NB4 (cell line): Measurements from ENCODE around the gene KRT36.
A peak's percentile ranks its signal among the peaks of the same experiment; 100 is the strongest.

Experiments
- DNase-seq: peaks from one replicate; pipeline ENCODE4 v3.0.0; 2010; ENCODE audit warnings: low read depth
- H3K4me3 ChIP-seq: one replicate; pipeline ENCODE4 v1.5.1; 2011; ENCODE audit warnings: mild to moderate bottlenecking, low read depth, low read length, moderate library complexity
- MYC ChIP-seq: IDR thresholded peaks from 2 replicates; pipeline ENCODE4 v1.6.1; 2011; ENCODE audit warnings: low read depth, low read length
- POLR2A ChIP-seq: IDR thresholded peaks from 2 replicates; pipeline ENCODE4 v1.6.1; 2011; ENCODE audit warnings: mild to moderate bottlenecking; ENCODE audit not compliant: insufficient read length; ENCODE audit errors: extremely low read depth
- TF ChIP-seq, protein P1 (sequence below): IDR thresholded peaks from 2 replicates; pipeline ENCODE4 v1.6.1; 2011; ENCODE audit warnings: low read depth, low read length
- TF ChIP-seq, protein P2 (sequence below): IDR thresholded peaks from one replicate; pipeline ENCODE4 v1.5.1; 2012; ENCODE audit warnings: low read depth, low read length

Gene KRT36

DNA sequence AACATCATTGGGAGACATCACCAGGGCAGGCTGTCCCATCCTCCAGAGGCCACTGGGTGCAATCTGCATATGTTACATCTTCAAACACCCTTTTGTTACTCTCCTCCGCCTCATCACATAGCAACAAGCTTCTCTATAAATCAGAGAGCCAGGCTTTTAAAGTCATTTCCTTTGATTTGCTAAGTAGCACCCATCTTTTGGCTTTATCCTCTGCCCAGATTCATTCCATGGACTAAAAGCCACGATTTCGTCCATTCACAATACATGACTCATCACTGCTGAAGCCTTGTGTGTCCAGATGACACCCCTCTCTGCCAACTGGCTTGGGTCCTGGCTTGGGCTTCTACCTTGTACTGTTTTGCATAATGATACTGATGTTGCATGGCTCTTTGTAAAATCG lies 47.0 kb downstream of the KRT36 start:
- TF ChIP-seq, protein P1, sequence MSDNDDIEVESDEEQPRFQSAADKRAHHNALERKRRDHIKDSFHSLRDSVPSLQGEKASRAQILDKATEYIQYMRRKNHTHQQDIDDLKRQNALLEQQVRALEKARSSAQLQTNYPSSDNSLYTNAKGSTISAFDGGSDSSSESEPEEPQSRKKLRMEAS = no peak
- TF ChIP-seq MYC (no peak), POLR2A (no peak)
- TF ChIP-seq, protein P2, sequence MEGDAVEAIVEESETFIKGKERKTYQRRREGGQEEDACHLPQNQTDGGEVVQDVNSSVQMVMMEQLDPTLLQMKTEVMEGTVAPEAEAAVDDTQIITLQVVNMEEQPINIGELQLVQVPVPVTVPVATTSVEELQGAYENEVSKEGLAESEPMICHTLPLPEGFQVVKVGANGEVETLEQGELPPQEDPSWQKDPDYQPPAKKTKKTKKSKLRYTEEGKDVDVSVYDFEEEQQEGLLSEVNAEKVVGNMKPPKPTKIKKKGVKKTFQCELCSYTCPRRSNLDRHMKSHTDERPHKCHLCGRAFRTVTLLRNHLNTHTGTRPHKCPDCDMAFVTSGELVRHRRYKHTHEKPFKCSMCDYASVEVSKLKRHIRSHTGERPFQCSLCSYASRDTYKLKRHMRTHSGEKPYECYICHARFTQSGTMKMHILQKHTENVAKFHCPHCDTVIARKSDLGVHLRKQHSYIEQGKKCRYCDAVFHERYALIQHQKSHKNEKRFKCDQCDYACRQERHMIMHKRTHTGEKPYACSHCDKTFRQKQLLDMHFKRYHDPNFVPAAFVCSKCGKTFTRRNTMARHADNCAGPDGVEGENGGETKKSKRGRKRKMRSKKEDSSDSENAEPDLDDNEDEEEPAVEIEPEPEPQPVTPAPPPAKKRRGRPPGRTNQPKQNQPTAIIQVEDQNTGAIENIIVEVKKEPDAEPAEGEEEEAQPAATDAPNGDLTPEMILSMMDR = no peak
- no peak overlapping the region for H3K4me3 ChIP-seq
- no peak for DNase-seq

DNA sequence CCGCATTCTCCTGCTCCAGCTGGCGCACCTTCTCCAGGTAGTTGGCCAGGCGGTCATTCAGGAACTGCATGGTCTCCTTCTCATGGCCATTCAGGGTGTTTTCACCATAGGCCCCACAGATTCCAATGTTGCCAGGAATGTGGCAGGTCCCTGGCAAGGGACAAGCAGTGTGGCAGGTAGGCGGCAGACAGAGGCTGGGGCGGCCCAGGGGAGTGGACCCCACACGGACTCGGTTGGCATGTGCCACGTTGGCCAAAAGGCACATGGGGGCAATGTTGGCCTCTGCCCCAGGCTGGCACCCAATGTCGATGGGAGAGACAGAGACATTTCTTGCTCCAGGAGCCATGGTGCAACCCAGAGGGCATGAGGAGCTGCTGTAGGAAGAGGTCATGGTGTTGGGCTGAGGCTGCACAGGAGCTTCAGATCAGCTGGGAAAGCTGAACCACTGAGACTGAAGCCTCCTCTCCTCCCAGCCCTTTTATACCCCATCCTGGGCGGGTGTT lies 49.1 kb downstream of the KRT36 start, which contains the start of gene KRT38:
Gene KRT38, minus strand, starts transcription at position 453 of the 503 bp plus-strand sequence. Its CDS starts 62 bp downstream, at position 391.
- TF ChIP-seq, protein P1 = no peak
- H3K4me3 ChIP-seq = no peak within 1 kb of the TSS
- no peak for DNase-seq

DNA sequence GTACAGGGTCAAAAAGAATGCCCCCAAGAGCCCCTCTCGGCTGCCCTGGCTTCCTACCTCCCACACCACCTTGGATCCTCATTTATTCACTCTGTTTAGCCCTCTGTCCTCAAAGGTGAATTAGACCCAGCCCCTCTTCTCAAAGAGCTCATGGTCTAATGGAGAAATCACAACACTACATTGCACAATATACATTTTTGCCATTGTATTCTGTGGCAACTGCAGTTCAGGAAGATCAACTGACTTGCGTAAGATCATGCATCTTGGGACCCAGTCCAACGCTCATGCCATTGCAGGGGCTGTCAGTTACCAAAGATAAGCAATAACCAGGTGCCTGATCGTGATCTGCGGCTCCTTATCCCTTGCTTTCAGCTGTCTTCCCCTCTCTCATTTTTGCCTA lies 50.3 kb downstream of the KRT36 start:
- TF ChIP-seq, protein P1 = no peak
- TF ChIP-seq, protein P2 = no peak
- TF ChIP-seq POLR2A = no peak
- no peak for TF ChIP-seq MYC
- H3K4me3 ChIP-seq = no peak overlapping the region
- peak; percentile 4 for DNase-seq

DNA sequence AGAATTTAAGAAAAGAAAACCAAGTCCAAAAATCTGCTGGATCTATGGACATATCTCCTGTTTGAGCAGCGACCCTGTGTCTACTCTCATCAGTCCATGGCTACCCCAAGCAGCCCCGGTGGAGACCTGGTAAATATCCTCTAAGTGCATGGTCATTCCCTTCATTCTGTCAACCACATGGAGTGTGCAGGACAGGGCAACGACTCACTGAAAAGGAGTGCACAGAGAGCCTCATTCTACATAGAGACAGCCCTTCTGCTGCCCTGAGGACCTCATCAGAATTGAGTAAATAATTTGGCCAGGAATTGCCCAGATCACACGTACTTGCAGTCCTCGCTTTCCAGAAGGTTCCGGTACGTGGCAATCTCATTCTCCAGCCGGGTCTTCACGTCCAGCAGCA lies 51.9 kb downstream of the KRT36 start:
- no peak for DNase-seq
- no peak overlapping the region for H3K4me3 ChIP-seq
- TF ChIP-seq, protein P1 = no peak
- TF ChIP-seq POLR2A = no peak
- TF ChIP-seq, protein P2 = no peak
- no peak for TF ChIP-seq MYC

DNA sequence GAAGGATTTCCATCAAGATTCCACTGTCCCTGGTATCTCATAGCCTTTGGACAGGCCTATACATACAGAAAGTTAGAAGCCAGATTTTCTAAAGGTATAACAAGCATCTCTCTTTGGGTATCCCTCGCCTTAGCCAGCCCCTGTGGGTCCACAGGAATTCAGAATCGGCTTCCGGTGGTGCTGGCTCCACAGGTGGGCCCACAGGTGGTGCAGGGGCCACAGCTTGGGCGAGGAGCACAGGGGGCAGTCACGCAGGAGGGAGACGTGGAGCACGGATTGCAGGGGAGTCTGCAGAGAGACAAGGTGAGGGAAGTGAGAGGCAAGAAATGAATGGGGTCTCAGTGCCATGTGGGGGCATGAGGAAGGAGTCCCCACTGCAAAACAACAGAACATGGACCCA lies 52.5 kb downstream of the KRT36 start:
- no peak for DNase-seq
- TF ChIP-seq POLR2A (no peak), MYC (no peak)
- TF ChIP-seq, protein P2 = no peak
- TF ChIP-seq, protein P1 = no peak
- no peak overlapping the region for H3K4me3 ChIP-seq
